A204.1 (cell line): ENCODE measurements around the gene SPAG4.

Experiments used
- FAIRE-seq: peaks from 2 replicates; lab custom pipeline; 2012; peaks lifted over from hg19 to GRCh38; lab: Jason Lieb, UNC

The SPAG4 gene

DNA sequence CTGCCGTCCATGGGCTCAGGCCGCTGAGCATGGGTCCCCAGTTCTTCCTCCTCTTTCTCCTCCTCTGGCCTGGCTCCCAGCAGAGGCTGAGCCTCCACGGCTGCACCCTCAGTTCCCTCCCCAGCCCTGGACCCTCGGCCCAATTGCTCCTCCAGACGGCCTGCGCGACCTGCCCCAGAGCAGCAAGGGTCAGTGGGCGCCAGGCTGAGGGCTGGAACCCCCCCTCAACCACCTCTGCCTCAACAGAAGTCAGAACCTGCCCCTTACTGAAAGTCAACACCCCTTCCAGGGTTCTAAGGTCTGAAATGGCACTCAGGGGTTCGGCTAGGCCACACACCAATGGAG is 15.9 kb upstream of the SPAG4 start:
- FAIRE-seq: no peak

GRCh38 chr20:35600176-35600992 is 15.2 kb upstream of the SPAG4 start:
- FAIRE-seq: no peak

DNA sequence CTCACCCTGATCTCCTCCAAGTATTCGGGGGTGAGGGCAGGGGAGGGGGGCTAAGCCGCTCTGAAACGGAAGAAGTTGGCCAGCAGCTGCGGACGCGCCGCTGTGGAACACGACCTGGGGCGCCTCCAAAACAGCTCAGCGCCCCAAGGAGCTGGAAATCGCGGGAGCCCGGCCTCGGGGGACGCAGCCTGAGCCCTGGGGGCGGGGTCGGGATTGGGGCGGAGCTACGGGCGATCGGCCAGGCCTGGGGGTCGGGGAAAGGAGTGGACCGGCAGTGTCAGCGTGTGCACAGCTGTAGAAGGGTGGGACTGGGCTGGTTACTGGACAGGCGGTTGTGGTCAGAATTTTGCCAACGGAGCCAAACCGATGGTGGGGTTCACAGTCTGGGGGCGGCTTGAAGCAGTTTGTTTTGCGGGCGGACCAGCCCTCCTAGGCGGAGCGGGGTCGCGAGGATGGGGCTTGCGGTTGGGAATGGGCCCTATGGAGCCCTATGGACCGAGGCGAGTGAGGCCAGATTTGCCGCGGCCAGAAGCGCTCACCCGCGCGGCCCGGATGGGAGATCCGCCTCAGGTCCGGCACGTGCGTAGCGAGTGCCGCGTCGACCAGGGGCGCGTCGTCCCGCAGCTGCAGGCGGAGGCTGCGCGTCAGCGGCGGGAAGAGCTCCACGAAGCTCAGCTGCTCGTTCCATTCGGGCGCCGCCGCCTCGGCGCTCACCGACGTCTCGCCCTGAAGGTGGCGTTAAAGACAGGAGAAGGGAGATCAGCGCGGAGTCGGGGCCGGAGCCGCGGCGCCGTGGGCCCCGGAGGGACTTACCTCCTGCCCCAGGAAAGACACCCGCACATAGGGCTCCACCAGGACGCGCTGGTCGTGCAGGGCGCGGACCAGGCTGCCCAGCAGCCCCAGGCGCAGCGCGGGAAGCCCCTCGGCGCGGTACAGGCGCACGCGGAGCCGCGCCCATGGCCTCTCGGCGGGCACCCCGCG is 14.3 kb upstream of the SPAG4 start:
- FAIRE-seq: no peak

- no peak for FAIRE-seq
These were observed 13.6 kb upstream of the SPAG4 start for GRCh38 chr20:35601990-35602389.

DNA sequence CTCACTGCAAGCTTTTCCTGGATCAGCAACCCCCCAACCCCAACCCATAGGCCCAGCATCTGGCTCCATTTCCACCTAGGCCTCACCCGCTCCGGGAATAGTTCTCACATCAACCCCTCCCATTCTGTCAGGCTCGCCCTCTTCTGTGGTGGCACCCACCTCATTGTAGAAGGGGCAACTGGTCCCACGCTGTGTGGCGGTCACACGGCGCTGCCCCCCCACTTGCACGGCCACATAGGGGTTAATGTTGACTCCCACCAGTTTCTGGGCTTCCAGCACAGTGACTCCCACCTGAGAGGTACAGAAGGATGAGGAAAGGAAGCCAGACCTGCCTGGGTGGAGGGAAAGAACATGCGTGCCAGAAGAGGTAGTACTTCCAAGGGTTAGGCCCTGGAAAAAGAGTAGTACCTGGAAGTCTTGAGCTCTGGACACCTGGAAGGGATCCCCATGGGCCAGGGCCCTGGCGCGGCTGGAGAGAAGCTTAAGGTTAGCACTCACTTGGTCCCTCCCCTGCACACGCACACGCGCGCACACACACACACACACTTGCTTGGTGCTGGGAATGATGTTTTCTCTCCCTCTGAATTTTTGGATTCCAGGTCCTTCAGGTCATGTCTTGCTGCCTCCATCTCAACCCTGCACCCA is 12.7 kb upstream of the SPAG4 start:
- FAIRE-seq: no peak

- no peak for FAIRE-seq
These were observed 11.8 kb upstream of the SPAG4 start for GRCh38 chr20:35603695-35604448.

DNA sequence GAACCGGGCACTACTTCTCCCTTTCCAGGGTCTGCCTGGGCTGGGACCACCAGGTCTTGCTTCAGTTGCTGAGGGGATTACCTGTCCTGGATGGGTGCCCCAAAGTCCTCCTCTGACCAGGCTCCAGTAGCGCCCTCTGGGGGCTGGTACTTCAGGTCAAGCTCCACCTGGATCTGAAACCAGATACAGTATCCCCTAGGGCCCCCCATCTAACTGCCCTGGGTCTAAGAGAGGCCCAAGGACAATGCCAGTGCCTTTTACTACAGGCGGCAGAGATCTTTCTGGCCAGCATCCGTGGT is 11.2 kb upstream of the SPAG4 start:
- FAIRE-seq: no peak

GRCh38 chr20:35606127-35606526 is 9.5 kb upstream of the SPAG4 start:
- FAIRE-seq: no peak

DNA sequence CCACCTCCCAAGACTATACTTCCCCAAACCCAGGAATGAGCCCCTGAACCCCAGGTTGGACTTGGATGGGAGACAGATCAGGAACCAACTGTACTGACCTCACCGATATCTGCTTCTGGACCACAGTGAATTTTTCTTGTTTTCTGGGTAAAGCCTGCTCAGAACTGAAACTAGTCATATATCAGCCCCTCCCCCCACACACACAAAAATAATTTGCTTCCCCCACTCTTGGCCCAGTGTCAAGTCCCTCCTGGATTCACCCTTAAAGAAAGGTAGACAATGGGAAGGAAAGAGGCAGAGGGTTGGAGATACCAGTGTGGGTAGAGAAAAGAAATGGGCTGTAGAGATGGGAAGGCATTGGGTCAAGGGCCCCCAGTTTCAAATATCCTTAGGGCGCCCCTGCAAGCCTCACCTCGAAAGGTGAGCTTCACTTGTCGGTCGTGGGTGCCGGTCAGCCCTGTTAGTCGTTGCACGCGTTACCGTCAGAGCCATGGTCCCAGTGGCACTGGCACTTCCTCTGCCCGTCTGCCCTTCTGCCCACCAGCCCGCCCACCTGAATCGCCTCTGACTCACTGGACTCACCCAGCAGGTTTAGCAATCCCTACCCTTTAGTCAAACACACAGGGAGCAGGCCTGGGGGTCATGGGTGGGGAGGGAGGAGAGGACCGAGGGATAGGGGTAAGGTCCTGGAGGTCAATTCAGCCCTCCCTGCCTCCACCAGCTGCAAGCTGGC is 8.5 kb upstream of the SPAG4 start:
- no peak for FAIRE-seq

GRCh38 chr20:35610833-35611427 is 4.7 kb upstream of the SPAG4 start:
- no peak for FAIRE-seq

- FAIRE-seq: no peak
These were observed 4.1 kb upstream of the SPAG4 start for GRCh38 chr20:35611482-35611881.

- peak; percentile 90 for FAIRE-seq
These were observed 1.1 kb downstream of the SPAG4 start for GRCh38 chr20:35616465-35617396.

DNA sequence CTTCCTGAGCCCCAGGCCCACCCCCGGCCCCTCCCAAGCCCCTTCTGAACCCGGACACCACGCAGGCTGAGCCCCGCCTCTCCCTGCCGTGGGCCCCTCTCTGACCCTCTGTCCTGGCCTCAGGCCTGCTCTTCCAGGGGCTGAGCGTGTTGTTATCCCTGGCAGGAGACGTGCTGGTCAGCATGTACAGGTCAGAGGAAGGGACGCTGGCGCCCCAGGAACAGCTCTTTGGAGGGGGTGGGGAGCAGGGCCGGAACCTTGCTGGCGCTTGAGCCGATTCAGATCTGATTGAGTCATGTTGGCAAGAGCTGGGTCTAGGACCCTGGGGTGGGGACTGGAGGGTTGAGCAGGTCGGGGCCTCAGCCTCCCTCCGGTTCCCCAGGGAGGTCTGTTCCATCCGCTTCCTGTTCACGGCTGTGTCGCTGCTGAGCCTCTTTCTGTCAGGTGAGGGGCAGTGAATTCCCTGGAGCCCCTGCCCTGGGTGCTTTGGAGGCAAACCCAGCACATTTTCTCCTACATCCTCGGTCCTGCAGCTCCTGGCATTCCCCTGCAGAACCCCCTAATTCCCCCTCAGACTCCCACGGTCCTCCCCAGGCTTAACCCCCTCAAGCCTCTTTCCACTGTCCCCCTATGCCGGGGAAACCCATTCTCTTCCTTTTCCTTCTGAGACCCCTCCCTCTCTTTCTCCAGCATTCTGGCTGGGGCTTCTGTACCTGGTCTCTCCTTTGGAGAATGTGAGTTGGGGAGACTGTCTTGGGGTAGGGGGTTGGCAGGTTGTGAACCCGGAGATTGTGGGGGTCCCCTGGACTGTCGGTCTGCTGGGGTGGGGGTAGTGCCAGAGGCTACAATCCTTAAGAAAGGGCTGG is 2.0 kb downstream of the SPAG4 start:
- FAIRE-seq: no peak

DNA sequence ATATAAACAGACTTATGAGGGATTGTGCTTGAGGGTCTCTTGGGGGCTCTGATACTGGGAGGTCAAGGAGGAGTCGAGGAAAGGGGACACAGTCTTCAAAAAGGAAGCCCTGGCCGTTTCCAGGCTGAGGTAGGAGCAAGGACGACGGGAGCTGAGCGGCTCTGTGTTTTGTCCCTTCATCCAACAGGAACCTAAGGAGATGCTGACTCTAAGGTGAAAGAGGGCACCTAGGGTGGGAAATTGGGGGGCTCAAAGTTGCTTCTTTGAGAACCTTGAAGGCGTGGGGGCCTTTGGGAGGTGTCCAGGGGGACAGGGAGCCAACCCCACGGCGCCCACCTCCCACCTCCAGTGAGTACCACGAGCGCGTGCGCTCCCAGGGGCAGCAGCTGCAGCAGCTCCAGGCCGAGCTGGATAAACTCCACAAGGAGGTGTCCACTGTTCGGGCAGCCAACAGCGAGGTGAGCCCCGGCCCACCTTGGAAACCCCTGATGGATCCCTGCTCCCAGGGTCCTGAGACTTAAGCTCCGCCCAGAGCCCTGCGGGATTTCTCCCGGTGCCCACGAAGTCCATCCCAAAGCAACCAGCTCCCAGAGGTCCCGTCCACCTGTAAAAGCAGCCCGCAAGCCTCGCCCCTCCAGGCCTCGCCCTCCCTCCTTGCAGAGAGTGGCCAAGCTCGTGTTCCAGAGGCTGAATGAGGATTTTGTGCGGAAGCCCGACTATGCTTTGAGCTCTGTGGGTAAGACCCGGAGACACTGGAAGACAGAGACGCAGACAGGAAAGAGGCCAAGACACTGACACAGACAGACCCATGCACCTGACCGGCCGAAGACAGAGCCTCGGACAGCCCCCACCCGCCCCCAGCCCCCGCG is 2.9 kb downstream of the SPAG4 start:
- FAIRE-seq: no peak

DNA sequence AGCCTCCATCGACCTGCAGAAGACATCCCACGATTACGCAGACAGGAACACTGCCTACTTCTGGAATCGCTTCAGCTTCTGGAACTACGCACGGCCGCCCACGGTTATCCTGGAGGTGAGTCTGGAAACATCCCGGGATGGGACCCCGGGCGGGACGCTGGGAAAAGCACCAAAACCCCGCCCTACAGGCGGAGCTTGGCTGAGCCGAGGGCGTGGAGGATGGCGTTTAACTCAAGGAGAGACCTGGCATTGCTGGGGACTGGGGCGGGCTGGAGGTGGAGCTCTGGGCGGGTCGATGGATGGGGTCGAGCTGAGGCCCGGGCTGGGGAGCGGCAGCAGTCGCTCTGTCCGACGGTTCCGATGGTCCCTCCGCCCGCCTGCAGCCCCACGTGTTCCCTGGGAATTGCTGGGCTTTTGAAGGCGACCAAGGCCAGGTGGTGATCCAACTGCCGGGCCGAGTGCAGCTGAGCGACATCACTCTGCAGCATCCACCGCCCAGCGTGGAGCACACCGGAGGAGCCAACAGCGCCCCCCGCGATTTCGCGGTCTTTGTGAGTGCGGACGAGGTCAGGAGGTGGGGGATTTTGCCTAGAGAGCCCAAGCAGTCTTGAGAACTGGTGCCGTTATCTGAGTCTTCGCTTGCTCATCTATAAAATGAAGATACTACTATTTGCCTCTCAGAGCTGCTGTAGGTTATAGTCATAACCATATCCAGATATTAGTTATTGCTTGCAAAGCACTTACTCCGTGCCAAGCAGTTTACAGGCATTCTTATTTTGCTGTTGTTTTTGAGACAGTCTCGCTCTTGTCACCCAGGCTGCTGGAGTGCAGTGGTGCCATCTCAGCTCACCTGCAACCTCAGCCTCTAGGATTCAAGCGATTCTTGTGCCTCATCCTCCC is 3.8 kb downstream of the SPAG4 start:
- peak; percentile 55 for FAIRE-seq

DNA sequence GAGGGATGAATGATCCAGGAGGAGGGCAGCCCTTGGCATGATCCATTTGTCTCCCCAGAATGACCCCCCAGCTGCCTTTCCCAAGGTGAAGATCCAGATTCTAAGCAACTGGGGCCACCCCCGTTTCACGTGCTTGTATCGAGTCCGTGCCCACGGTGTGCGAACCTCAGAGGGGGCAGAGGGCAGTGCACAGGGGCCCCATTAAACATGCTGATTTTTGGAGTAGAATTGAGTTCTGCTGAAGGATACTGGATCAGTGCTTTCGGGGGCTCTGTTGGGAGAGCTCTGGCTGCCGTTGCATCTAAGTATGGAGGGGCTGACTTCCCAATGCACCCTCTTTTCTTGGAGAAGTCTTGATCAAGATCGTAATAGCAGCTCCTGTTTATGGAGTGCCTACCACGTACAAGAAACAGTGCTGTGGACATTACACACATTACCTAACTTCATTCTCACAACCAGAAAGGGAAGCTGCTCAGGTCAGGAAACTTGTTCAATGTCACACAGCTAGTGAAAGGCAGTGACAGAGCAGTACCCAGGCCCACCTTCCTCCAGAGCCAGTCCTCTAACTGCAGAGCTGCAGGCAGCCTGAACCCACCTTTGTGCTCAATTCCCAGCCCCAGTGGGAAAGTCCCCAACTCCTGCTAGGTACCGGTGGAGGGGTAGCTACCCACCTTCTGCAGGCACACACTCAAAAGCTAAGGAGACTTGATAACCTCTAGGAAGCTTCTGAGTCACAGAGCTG is 5.4 kb downstream of the SPAG4 start:
- no peak for FAIRE-seq
